Endothelial cell of umbilical vein (primary cell): Measurements from ENCODE around the gene PDE3A.

ENCODE experiments used
- CTCF ChIP-seq, 2 donors: IDR thresholded peaks; 1 replicate in 1 of 2; 2 replicates in 1 of 2; pipeline ENCODE4 v1.5.1; 2011; ENCODE audit warnings: low read length in 2 of 2, mild to moderate bottlenecking in 2 of 2, moderate library complexity in 2 of 2, control low read depth in 1 of 2, inconsistent platforms in 1 of 2, low read depth in 1 of 2; ENCODE audit not compliant: insufficient read depth in 1 of 2; ENCODE audit errors: extremely low read depth in 1 of 2
- EZH2 ChIP-seq: IDR thresholded peaks from 2 replicates; pipeline ENCODE4 v1.6.1; 2012; ENCODE audit warnings: borderline replicate concordance, low read depth, mild to moderate bottlenecking, moderate library complexity, low read length, inconsistent platforms; ENCODE audit not compliant: severe bottlenecking
- GATA2 ChIP-seq: IDR thresholded peaks from 2 replicates; pipeline ENCODE4 v1.7.0; 2011; ENCODE audit warnings: low read depth, mild to moderate bottlenecking, moderate library complexity, mixed read lengths, low read length; ENCODE audit not compliant: insufficient read length, insufficient read depth
- MAX ChIP-seq: IDR thresholded peaks from 2 replicates; pipeline ENCODE4 v1.6.1; 2011; ENCODE audit not compliant: insufficient read depth, insufficient read length
- MYC ChIP-seq: IDR thresholded peaks from one replicate; pipeline ENCODE4 v1.6.1; 2011; ENCODE audit warnings: mild to moderate bottlenecking, low read depth, low read length
- POLR2A ChIP-seq: IDR thresholded peaks from 2 replicates; pipeline ENCODE4 v1.6.1; 2012; ENCODE audit warnings: low read depth, mild to moderate bottlenecking, control low read depth, low read length
- POLR2AphosphoS5 ChIP-seq: IDR thresholded peaks from 2 replicates; pipeline ENCODE4 v1.6.1; 2012; ENCODE audit warnings: low read depth, mild to moderate bottlenecking, control low read depth, low read length, moderate library complexity; ENCODE audit not compliant: insufficient read depth

- TF ChIP-seq POLR2A (no peak), CTCF (IDR thresholded peaks at IDR 0.05; ENCODE audit: extremely low read depth in 1 of 2, insufficient read depth in 1 of 2, low read depth in 1 of 2, low read length in 2 of 2) (no peak), EZH2 (no peak), POLR2AphosphoS5 (no peak), MAX (no peak), GATA2 (no peak), MYC (no peak)
Measured at GRCh38 chr12:20497707-20498106, 129.4 kb downstream of the PDE3A start.
